ENCODE data around the gene SF3B1.

DNA sequence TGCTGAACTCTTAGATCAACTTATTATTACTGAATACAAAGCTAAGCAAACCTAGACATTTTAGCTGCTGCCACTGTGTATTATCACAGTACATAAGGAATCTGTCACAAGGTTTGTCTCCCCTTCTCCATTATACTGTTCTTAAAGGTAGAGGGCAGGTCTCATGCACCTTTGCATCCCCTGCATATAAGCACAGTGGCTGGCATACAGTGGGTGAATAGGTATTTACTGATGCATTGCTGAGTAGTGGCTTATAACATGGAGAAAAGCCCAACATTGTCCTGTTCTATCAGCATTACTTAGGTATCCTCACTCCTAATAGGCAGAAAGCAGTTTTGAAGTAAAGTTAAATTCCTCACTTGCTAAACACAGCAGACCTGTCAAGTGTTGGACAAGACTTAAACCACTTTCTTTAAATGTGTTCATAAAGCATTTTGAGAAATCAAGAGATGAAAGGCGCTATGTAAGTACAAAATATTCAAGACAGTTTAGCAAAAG lies 43.6 kb downstream of the SF3B1 start:
- TF ChIP-seq CTCF (IDR thresholded peaks at IDR 0.05) = no peak
- TF ChIP-seq POLR2A (IDR thresholded peaks at IDR 0.05) = no peak
